Fibroblast of skin of back (primary cell): ENCODE results near the gene RNF14.
"Not testable (repeated sequence)": the region's sequence is repeated elsewhere in the genome, so short reads cannot be mapped to it uniquely, and the experiment has no call there.

Experiments used
- DNase-seq: peaks from one replicate; pipeline ENCODE4 v3.0.0-alpha.2; 2013

The RNF14 gene

DNA sequence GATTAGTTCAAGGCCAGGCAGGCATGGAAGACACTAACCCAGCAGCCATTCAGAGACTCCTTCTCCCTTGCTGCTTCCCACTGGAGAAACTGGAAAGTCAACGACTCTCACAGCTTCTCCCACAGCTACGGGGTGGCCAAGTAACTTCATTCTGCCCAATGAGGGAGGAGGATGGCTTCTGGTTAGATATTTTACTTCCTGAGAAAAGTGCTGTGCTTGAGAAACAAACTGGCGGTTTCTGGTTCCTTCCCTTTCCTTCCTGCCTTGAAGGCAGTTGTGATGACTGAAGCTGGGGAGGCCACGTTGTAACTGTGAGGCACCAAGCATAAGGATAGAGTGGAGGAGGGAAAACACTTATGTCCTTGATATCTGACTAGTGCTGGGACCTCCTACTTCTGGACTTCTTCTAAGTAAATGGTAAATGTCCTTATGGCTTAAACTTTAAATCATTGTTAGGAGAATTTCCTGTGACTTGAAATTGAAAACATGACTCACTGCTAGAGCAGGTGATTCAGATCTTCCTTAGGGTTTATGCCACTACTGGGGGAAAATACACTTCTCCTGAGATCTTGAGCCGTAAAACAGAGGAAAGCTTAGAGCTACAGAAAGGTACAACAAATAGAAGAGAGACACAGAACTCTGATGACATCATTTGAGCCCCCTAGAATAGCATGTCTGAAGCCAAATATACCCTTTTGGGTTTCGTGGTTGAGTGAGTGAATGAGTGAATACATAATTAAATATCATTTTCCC is 47.1 kb downstream of the RNF14 start:
- peak; percentile 23 for DNase-seq

DNA sequence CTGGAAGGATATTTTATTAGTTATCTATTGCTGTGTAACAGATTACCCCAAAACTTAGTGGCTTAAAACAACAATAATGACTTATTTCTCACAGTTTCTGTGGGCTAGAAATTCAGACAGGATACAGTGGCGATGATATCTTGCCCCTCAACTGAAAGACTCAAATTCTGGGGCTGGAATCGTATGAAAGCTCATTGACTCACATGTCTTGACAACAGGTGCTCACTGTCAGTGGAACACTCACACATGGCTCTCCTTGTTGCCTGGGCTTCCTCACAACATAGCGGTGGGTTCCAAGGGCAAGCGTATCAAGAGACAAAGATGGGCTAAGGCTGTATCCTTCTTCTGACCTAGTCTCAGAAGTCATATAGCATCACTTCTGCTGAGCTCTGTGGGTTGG is 47.7 kb downstream of the RNF14 start:
- DNase-seq, result no peak

DNA sequence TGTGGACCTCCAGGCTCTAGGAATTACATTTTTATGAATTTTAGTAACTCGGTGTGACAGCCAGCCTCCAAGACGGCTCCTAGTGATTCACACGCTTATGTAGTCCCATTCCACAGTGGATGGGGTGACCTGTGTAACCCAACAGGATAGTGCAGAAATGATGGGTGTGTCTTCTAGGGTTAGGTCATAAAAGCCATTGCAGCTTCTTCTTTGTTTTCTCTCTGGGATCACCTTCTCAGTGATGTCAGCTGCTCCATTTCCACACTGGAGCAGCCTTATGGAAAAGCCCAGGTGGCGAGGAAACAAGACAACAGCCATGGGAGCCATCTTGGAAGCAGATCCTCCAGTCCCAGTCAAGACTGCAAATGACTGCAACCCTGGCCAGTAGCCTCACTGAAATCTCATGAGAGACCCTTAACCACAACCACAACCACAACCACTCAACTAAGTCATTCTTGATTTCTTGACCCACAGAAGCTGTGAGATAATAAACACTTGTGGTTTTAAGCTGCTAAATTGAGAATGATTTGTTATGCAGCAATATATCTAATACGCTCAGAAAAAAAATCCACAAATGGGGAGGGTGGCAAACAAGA is 49.0 kb downstream of the RNF14 start:
- DNase-seq, result peak; percentile 49

DNA sequence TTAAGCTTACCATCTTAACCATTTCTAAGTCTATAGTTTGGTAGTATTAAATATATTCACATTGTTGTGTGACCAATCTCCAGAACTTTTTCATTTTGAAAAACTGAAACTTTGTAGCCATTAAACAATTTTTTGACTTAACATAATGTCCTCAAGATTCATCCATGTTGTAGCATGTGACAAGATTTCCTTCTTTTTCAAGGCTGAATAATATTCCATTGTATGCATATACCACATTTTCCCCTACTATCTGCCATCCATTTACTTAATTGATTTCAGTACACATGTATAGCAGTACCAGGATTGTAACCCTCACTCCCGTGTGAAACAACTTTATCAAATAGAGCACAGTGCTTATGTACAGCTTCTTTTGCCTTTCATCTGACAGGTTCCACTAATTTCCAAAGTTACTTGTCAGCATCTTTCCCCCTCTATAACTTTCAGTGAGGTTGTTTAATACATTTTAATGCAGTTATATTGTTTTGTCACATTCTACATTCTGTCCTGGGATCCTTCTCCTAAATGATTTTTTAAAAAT is 51.3 kb downstream of the RNF14 start:
- no peak for DNase-seq

DNA sequence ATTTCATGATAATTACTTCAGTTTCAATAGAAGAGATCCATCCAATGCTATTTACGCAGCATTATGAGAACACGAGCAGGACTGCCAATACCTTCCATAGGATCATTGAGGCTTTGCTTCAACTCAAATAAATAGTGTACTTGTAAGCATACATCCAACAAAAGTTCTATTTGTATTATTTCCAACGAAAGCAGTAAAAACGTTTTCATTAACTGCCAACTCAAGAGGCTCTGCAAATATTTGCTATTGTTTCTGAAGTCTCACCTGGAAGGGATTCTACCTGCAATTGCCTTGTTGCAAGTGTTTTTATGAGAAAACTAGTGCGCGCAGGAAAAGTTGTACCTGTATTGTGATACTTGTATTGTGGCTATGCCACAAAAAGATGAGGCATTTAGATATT is 54.9 kb downstream of the RNF14 start:
- no peak for DNase-seq

DNA sequence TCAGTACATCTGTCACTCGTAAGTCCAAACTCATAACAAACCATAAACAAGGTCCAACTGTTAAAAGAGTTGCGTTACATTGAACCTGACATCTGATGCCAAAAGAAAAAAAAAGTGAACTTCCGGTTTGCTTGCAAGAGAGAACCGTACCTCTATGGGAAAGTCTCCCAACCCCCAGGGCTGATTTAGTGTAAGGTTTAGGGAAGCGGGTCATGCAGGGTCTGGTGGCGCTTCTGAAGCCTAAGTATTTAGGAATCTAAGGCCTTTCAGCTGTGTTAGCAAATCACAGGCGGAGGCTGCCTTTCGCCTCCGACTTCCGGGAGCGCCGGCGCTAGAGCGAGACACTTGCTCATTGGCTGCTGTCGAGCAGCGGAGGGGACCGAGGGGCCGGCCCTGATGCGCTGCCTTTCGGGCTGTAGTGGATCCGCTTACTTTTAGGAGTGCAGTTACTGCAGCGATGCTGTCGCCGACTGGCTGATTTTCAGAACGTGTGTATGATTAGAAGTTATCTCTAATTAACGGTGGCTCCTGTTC is 55.9 kb downstream of the RNF14 start:
- peak; percentile 88 for DNase-seq

DNA sequence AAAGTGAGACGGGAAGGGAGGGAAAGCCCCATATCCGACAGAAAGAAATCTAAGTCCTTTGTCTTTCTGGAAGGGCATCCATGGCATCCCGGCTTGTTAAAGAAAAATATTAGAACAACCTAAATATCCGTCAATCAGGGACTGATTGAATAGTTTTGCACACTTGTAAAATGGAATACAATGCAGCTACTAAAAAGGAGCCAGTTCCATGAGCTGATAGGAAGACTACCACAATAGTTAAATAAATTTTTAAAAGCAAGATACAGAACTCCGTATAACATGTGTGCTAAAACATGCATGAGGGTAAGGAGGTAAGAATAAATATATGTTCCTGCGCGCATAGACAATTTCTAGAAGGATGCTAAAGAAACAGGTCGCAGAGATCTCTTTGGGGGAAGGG is 56.7 kb downstream of the RNF14 start:
- no peak for DNase-seq

DNA sequence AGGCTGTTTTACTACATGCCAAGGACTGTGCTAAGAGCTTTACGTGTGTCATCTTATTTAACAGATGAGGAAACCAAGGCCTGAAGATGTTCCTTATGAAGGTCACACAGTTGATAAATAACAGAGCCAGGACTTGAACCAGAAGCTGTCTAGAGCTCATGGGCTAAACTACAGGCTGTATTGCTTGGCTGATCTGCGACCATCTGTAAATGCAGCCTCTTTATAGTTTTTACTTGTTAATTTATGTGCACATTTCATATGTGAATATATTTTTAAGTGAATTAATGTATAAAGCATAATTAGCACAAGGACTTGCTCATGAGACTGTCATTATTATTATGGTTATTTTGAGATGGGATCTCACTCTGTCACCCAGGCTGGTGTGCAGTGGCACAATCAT is 63.2 kb downstream of the RNF14 start:
- DNase-seq, result no peak

DNA sequence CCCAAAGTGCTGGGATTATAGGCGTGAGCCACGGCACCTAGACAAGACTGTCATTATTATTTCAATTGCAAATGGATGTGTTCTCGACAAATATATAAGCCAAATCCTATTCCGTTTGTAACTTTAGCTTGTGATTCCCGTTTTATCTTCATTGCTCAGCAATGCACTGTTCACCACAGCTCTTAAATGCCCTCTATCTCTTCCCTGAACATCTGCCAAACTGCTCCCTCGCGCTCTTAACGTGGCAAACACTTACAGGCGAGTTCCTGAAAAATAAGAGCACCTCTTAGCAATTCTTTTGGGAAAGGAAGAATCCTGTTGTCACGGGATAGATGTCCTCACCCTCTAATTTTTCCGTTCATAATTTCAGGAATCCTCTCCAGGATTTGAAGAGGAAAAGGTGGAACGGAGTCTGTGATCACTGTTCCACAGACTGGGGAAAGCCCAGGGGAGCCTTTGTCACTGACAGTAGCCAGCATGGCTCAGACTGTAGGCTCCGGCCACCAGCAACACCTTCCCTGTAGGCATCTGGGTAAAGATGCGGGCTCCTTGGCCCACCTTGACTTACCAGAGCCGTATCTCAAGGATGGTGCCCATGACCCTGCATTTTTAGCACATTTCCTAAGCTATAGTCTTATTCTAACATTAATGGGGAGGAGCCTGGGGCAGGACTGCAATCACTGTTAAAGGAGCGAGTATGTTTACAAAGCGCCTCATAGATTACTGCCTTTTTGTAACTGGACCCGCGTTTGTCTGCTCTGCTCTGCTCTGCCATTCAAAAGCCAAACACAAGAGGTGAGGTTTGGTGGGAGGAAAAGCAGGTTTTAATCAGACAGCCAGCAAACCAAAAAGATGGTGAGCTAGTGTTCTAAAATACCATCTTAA is 64.1 kb downstream of the RNF14 start:
- DNase-seq, result no peak

DNA sequence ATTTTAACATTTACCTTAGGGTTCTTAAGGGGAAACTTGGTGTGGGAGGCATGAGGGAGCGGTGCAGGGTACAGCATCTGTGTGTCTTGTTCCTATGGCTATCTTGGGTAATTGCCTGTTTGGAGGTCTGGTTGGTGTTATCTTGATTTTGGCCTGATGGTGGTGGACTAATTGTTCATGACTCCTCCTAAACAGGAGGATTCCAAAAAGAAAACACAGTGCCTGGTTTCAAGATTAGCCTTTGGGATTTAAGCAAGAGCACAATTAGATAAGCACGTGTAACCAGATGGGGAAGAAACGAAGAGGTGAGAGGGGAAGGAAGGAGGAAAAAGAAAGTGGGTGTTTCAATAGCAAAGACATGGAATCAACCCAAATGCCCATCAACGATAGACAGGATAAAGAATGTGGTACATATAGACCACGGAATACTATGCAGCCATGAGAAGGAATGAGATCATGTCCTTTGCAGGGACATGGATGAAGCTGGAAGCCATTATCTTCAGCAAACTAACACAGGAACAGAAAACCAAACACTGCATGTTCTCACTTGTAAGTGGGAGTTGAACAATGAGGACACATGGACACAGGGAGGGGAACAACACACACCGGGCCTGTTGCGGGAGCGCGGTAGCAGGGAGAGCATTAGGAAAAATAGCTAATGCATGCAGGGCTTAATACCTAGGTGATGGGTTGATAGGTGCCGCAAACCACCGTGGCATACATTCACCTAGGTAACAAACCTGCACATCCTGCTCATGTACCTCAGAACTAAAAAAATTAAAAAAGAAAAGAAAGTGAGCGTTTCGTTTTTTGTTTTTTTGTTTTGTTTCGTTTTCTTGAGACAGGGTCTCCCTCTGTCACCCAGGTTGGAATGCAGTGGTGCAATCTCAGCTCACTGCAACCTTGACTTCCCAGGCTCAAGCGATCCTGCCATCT is 65.0 kb downstream of the RNF14 start:
- not testable (repeated sequence) for DNase-seq

DNA sequence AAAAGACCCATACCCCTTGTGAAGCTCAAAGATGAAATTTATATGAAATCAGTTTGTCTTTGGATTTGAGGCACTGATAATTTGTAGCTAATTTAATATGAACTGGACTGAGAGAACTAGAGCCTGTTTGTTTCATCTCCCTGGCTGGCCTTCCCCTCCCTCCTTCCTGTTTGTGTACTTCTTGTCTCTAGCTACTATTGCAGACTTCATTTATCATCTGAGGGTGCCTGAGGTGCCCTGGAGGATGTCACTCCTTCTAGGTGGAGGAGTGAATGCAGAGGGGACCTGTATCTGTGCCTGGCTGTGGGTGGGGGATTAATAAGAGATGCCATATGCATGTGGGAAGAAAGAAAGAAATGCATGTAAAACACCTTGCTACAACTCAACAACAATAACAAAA is 66.1 kb downstream of the RNF14 start:
- no peak for DNase-seq

DNA sequence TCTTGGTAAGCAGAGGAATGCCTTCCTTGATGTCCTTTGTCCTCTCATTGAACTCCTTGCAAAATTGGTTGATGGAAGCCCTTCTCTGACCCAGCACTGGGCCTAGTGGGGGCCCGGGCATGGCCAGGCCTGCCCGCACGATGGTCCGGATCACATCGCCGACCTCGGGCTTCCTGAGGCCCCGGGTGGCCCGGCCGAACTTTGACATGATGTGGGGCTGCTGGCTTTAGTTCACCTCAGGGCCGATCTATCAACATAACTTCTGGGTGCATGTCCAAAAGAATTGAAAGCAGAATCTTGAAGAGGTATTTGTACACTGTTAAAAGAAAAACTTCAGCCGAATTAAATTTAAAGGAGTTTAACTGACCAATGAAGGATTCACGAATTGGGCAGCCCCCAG is 68.0 kb downstream of the RNF14 start:
- no peak for DNase-seq

DNA sequence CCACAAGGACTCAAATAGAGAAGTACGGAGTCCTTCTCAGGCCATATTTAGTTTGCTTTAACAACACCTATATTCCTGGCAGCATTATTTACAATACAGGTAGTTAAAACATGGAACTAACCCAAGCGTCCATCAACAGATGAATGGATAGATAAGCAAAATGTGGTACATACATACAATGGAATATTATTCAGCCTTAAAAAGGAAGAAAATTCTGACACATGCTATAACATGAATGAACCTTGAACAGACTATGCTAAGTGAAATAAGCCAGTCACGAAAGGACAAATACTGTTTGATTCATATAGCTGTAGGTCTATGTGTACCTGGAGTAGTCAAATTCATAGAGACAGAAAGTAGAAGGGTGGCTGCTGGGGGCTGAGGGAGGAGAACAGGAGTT is 68.7 kb downstream of the RNF14 start:
- not testable (repeated sequence) for DNase-seq

DNA sequence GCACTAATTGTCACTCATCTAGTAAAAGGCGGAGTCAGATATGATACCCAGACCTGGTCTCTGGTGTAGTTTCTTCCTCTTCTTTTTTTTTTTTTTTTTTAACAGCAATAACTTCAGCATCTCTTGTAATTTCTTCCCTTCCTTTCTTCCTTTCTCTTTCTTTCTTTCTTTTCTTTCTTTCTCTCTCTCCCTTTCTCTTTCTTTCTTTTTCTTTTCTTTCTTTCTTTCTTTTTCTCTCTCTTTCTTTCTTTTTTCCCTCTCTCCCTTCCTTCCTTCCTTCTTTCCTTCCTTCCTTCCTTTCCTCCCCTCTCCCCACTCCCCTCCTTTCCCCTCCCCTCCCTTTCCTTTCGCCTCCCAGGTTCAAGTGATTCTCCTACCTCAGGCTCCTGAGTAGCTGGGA is 69.8 kb downstream of the RNF14 start:
- no peak for DNase-seq
